Parathyroid adenoma (tissue), 2 donors: ENCODE measurements around the gene AIMP1.

Experiments used
- H2AFZ ChIP-seq: fragments of 300-600 bp; sonication (generic); one replicate; pipeline ENCODE4 v1.7.0; 2017; ENCODE audit warnings: antibody characterized with exemption, mild to moderate bottlenecking
- H3K27ac ChIP-seq: fragments of 300-600 bp; sonication (generic); one replicate; pipeline ENCODE4 v1.7.0; 2017
- H3K27me3 ChIP-seq: fragments of 300-600 bp; sonication (generic); one replicate; pipeline ENCODE4 v1.7.0; 2017; ENCODE audit warnings: low read length; ENCODE audit not compliant: control insufficient read depth, insufficient read depth
- H3K36me3 ChIP-seq: fragments of 300-600 bp; sonication (generic); one replicate; pipeline ENCODE4 v1.7.0; 2017; ENCODE audit warnings: low read length; ENCODE audit not compliant: control insufficient read depth, insufficient read depth
- H3K4me1 ChIP-seq: fragments of 300-600 bp; sonication (generic); one replicate; pipeline ENCODE4 v1.7.0; 2017; ENCODE audit warnings: control low read depth
- H3K4me2 ChIP-seq: fragments of 300-600 bp; sonication (generic); one replicate; pipeline ENCODE4 v1.7.0; 2017; ENCODE audit warnings: low read length
- H3K4me3 ChIP-seq: fragments of 300-600 bp; sonication (generic); one replicate; pipeline ENCODE4 v1.7.0; 2017; ENCODE audit warnings: low read depth, low read length
- H3K79me2 ChIP-seq: fragments of 300-600 bp; sonication (generic); one replicate; pipeline ENCODE4 v1.7.0; 2017; ENCODE audit warnings: control low read depth
- H3K9ac ChIP-seq: fragments of 300-600 bp; sonication (generic); one replicate; pipeline ENCODE4 v1.7.0; 2017; ENCODE audit warnings: mild to moderate bottlenecking
- H3K9me3 ChIP-seq: fragments of 300-600 bp; sonication (generic); one replicate; pipeline ENCODE4 v1.7.0; 2017; ENCODE audit warnings: low read length; ENCODE audit not compliant: control insufficient read depth
- TF ChIP-seq, protein P1 (sequence below): fragments of 300-600 bp; sonication (generic); IDR thresholded peaks from one replicate; pipeline ENCODE4 v1.7.0; 2017; ENCODE audit warnings: antibody characterized with exemption, mild to moderate bottlenecking
- donor health status: primary hyperparathyroidism.

AIMP1 gene

DNA sequence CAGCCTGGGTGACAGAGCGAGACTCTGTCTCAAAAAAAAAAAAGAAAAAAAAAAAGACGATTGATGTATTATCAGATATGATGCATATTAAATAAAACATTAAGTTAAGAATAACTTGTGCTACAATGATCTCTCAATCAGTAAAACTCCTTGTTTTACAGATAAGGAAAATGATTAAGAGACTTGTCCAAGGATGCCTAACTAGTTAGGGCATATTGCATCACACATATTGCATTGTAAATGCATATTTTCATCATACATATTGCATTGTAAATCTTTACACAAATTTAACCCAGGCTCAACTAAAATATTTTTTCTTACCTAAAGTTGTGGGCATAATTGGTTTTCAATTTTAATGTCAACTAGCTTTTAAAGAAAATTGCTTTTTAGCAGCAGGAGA lies 26.6 kb upstream of the AIMP1 start:
- TF ChIP-seq, protein P1, sequence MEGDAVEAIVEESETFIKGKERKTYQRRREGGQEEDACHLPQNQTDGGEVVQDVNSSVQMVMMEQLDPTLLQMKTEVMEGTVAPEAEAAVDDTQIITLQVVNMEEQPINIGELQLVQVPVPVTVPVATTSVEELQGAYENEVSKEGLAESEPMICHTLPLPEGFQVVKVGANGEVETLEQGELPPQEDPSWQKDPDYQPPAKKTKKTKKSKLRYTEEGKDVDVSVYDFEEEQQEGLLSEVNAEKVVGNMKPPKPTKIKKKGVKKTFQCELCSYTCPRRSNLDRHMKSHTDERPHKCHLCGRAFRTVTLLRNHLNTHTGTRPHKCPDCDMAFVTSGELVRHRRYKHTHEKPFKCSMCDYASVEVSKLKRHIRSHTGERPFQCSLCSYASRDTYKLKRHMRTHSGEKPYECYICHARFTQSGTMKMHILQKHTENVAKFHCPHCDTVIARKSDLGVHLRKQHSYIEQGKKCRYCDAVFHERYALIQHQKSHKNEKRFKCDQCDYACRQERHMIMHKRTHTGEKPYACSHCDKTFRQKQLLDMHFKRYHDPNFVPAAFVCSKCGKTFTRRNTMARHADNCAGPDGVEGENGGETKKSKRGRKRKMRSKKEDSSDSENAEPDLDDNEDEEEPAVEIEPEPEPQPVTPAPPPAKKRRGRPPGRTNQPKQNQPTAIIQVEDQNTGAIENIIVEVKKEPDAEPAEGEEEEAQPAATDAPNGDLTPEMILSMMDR = no peak
- Histone ChIP-seq H2AFZ (no peak overlapping the region), H3K4me3 (no peak overlapping the region), H3K27ac (no peak overlapping the region), H3K4me2 (no peak overlapping the region), H3K79me2 (no peaks in the 10 kb centered on the region), H3K9ac (no peak overlapping the region), H3K4me1 (no peaks in the 10 kb centered on the region), H3K9me3 (no peaks in the 10 kb centered on the region), H3K27me3 (no peaks in the 10 kb centered on the region), H3K36me3 (no peaks in the 10 kb centered on the region)

DNA sequence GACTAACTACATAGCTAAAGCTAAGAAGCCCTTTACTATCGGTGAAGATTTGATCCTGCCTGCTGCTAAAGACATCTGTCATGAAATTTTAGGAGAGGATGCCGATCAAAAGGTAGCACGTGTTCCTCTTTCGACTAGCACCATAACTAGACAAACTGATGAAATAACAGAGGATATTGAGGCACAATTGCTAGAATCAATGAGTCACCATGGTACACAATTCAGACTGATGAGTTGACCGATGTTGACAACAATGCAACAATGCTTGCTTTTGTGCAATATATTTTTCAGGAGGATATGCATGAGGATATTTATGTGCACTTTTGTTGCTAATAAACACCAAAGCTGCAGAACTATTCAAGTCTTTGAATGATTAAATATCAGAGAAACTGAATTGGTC lies 24.7 kb upstream of the AIMP1 start:
- TF ChIP-seq, protein P1 = no peak

DNA sequence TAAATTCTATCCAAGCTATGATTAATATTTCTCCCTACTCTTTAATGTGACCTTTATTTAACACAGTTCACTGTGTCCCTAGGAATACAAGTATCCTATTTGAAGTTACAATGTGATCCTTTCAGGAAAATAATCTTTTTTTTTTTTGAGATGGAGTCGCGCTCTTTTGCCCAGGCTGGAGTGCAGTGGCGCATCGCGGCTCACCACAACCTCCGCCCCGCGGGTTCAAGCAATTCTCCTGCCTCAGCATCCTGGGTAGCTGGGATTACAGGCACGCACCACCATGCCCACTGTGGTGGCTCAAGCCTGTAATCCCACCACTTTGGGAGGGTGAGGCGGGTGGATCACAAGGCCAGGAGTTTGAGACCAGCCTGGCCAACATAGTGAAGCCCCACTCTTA lies 22.3 kb upstream of the AIMP1 start:
- no peak overlapping the region for H3K4me3 ChIP-seq
- H3K4me1 ChIP-seq = no peaks in the 10 kb centered on the region
- H2AFZ ChIP-seq = no peak overlapping the region
- no peaks in the 10 kb centered on the region for H3K9me3 ChIP-seq
- TF ChIP-seq, protein P1 = no peak
- H3K79me2 ChIP-seq = no peaks in the 10 kb centered on the region
- no peaks in the 10 kb centered on the region for H3K27me3 ChIP-seq
- no peak overlapping the region for H3K4me2 ChIP-seq
- H3K9ac ChIP-seq = no peak overlapping the region
- no peak overlapping the region for H3K27ac ChIP-seq
- H3K36me3 ChIP-seq = no peaks in the 10 kb centered on the region

More for the DNA sequence above, 24.7 kb upstream of the AIMP1 start:
- H3K36me3 ChIP-seq = no peaks in the 10 kb centered on the region
- no peaks in the 10 kb centered on the region for H3K4me1 ChIP-seq
- H3K9me3 ChIP-seq = no peaks in the 10 kb centered on the region
- H2AFZ ChIP-seq = no peak overlapping the region
- H3K9ac ChIP-seq = no peak overlapping the region
- H3K4me2 ChIP-seq = no peak overlapping the region
- H3K79me2 ChIP-seq = no peaks in the 10 kb centered on the region
- no peak overlapping the region for H3K4me3 ChIP-seq
- no peak overlapping the region for H3K27ac ChIP-seq
- H3K27me3 ChIP-seq = no peaks in the 10 kb centered on the region

DNA sequence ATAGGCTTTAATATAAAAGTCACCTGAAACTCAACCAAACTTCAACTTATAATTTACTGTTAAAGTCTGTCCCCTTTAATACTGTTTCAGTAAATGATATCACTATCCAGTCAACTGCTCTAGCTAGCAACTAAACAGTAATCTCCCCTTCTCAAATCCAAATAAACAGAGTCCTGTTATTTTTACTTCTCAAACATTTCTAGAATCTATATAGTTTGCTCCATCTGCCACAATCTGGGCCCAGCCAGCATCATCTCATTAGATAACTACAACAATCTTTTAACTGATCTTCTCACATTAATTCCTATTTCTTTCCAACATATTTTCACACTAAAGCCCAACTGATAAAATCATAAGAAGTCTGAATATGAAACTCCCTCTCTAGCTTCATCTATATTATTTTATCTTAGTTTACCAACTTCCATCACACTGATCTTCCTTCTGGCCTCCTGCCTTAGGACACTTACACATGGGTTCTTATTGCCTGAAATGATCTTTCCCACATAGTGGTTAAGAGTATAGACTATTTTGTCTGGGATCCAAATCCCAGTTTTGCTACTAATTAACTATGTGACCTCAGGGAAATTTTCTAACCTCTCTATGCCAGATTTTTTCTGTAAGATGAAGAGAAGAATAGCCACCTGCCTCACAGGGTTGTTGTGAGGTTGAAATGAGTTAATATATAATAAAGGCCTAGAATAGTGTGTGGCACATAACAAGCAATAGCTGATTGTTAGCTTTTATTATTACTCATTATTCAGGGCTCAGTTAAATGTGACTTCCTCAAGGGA lies 18.9 kb upstream of the AIMP1 start:
- Histone ChIP-seq H3K4me1 (no peaks in the 10 kb centered on the region), H3K27me3 (no peaks in the 10 kb centered on the region), H3K79me2 (no peaks in the 10 kb centered on the region), H3K4me2 (no peak overlapping the region), H3K9ac (no peak overlapping the region), H2AFZ (no peak overlapping the region), H3K27ac (no peak overlapping the region), H3K36me3 (no peaks in the 10 kb centered on the region), H3K9me3 (no peaks in the 10 kb centered on the region), H3K4me3 (no peak overlapping the region)
- TF ChIP-seq, protein P1 = no peak

DNA sequence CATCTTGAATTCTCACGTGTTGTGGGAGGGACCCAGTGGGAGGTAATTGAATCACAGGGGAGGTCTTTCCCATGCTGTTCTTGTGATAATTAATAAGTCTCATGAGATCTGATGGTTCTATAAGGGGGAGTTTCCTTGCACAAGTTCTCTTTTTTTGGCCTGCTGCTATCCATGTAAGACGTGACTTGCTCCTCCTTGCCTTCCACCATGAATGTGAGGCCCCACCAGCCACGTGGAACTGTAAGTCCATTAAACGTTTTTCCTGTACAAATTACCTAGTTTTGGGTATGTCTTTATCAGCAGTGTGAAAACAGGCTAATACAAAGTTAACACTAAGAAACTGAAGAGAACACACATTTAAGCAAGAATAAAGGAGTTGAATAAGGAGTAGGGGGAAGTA lies 16.4 kb upstream of the AIMP1 start:
- no peak overlapping the region for H3K4me3 ChIP-seq
- no peak overlapping the region for H3K4me2 ChIP-seq
- H3K9ac ChIP-seq = no peak overlapping the region
- H3K4me1 ChIP-seq = no peaks in the 10 kb centered on the region
- no peak overlapping the region for H3K27ac ChIP-seq
- no peaks in the 10 kb centered on the region for H3K27me3 ChIP-seq
- H2AFZ ChIP-seq = no peak overlapping the region
- TF ChIP-seq, protein P1 = no peak
- peaks cover 8% of the 10 kb centered on the region for H3K79me2 ChIP-seq
- no peaks in the 10 kb centered on the region for H3K36me3 ChIP-seq
- H3K9me3 ChIP-seq = no peaks in the 10 kb centered on the region
